Measurements from ENCODE around the gene CROCC2.

The CROCC2 gene

GRCh38 chr2:241020629-241021190 lies 114.6 kb downstream of the CROCC2 start:
- TF ChIP-seq SPI1 (IDR thresholded peaks at IDR 0.05; ENCODE audit: borderline replicate concordance, low read depth), result no peak
- Histone ChIP-seq H3K27ac (replicated peaks) (no peak overlapping the region), H3K4me3 (replicated peaks; ENCODE audit: insufficient read depth, low read length) (no peak overlapping the region), H3K27me3 (ENCODE audit: insufficient read depth, poor library complexity, severe bottlenecking) (no peaks in the 10 kb centered on the region)
- DNase-seq (ENCODE audit: low read depth in 1 of 2, low spot score in 1 of 2), result no peak

- TF ChIP-seq POLR2AphosphoS5 (IDR thresholded peaks at IDR 0.05; ENCODE audit: low read depth) (no peak), GABPA (IDR thresholded peaks at IDR 0.05; ENCODE audit: low read depth) (no peak), REST (IDR thresholded peaks at IDR 0.05; ENCODE audit: insufficient replicate concordance, low read depth) (no peak)
- DNase-seq (ENCODE audit: low read depth in 1 of 2, low spot score in 1 of 2), result no peak
- Histone ChIP-seq H3K4me3 (replicated peaks; ENCODE audit: insufficient read depth, low read length) (no peak overlapping the region), H3K27ac (replicated peaks) (no peak overlapping the region), H3K27me3 (ENCODE audit: insufficient read depth, poor library complexity, severe bottlenecking) (no peaks in the 10 kb centered on the region)
Measured at GRCh38 chr2:241025639-241026038, 119.5 kb downstream of the CROCC2 start.

- H3K27ac ChIP-seq (replicated peaks), result no peak overlapping the region
- no peak for DNase-seq (ENCODE audit: low read depth in 1 of 2, low spot score in 1 of 2)
- H3K4me3 ChIP-seq (replicated peaks; ENCODE audit: insufficient read depth, low read length), result no peak overlapping the region
- TF ChIP-seq REST (IDR thresholded peaks at IDR 0.05; ENCODE audit: insufficient replicate concordance, low read depth) (no peak), SPI1 (IDR thresholded peaks at IDR 0.05; ENCODE audit: borderline replicate concordance, low read depth) (no peak), CTCF (IDR thresholded peaks at IDR 0.05; ENCODE audit: insufficient read depth, low read length) (no peak), POLR2AphosphoS5 (IDR thresholded peaks at IDR 0.05; ENCODE audit: low read depth) (no peak), GABPA (IDR thresholded peaks at IDR 0.05; ENCODE audit: low read depth) (no peak)
- no peaks in the 10 kb centered on the region for H3K27me3 ChIP-seq (ENCODE audit: insufficient read depth, poor library complexity, severe bottlenecking)
Measured at GRCh38 chr2:241029599-241030332, 123.6 kb downstream of the CROCC2 start.

- no peaks in the 10 kb centered on the region for H3K27me3 ChIP-seq (ENCODE audit: insufficient read depth, poor library complexity, severe bottlenecking)
- no peak for DNase-seq (ENCODE audit: low read depth in 1 of 2, low spot score in 1 of 2)
- no peak overlapping the region for H3K4me3 ChIP-seq (replicated peaks; ENCODE audit: insufficient read depth, low read length)
- TF ChIP-seq SPI1 (IDR thresholded peaks at IDR 0.05; ENCODE audit: borderline replicate concordance, low read depth) (no peak), CTCF (IDR thresholded peaks at IDR 0.05; ENCODE audit: insufficient read depth, low read length) (no peak), REST (IDR thresholded peaks at IDR 0.05; ENCODE audit: insufficient replicate concordance, low read depth) (no peak), POLR2AphosphoS5 (IDR thresholded peaks at IDR 0.05; ENCODE audit: low read depth) (no peak), GABPA (IDR thresholded peaks at IDR 0.05; ENCODE audit: low read depth) (no peak)
- H3K27ac ChIP-seq (replicated peaks), result no peak overlapping the region
Measured at GRCh38 chr2:241030333-241030680, 124.2 kb downstream of the CROCC2 start.

All from HL-60 (cell line).